NCI-H748 (cell line): Measurements from ENCODE around the gene DNAJB6.

Experiments
- DNase-seq: peaks from one replicate; lab custom pipeline; 2025; ENCODE audit not compliant: unreplicated experiment; lab: John Stamatoyannopoulos, UW

DNAJB6 gene

DNA sequence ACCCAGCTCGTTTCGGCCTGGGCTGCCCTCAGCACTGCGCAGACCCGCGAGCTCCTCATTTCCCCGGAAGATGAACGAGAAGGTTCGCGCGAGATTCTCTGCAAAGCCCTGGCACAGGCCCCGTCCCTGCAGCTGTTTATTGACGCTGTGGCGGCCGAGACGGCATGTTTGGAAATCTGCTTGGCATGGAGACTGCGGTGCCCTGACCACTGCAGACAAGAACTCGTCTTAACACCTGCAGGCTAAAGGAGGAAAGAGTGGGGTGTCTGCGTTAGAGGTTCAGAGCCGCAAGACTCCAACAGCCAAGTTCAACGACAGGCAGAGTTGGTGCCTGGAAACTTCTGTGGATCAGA lies 125.6 kb downstream of the DNAJB6 start:
- peak; percentile 48 for DNase-seq

GRCh38 chr7:157462840-157463239 lies 126.0 kb downstream of the DNAJB6 start:
- no peak for DNase-seq

DNA sequence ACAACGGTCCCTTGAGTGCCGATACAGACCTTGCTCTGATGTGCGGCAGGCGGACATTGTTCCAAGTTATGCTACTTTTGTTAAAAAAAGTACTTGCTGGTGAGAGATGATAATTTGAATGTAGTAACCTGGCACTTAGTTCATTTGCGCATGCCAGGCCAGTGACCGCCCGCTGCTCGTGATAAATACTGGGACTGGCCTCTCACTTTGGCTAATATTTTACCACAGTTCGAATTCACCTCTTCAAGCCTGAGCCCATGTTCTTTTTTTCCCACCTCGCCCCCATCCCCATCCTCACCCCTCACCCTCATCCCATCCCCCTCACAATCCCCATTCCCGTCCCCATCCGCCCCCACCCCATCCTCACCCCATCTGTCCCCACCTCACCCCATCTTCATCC lies 126.4 kb downstream of the DNAJB6 start:
- DNase-seq, result no peak

- DNase-seq, result peak; percentile 26
Measured at GRCh38 chr7:157464111-157464970, 127.5 kb downstream of the DNAJB6 start.

- no peak for DNase-seq
Measured at GRCh38 chr7:157464971-157465886, 128.4 kb downstream of the DNAJB6 start.

DNA sequence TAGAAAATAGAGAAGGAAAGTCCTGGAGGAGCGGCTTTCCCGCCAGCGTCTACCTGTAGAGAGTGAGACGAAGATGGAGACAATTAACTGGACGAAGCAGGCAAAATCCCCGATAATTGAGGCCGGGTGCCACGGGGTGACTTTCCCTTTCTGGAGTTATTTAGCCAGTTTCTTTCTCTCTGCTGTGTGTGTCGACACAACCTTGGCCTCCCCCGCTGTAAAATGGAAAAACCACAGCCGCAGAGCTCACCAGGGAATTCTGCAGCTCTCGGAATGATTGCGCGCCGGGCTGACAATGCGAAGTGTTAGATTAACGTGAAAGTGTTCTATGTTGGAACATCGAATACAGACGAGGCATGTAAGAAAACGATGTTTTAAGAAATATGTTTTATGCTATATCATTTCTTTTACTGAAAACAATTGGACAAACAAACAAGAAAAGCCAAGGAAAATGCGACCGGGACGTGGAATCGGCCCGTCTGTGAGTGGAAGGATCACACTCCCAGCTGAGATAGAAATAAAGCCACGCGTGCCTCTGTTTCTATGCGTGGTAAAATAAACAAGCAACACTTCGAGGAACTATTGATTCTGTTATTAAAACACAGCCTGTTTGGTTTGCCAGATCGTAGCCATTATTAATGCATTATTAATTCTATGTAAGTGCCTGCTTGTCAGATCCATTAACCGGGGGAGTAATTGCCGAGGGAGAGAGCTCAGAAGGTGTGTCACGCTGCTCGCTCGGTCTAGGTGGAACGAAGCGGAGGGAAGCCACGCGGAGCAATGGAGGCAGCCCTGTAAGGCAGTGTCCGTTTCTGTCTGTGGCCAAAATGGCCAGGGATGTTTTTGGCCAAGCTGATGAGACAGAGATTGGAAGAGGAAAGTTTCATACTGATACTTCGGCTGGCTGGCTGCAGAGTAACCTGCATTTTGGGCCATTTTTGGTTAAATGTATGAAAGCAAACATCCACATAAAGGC lies 129.4 kb downstream of the DNAJB6 start:
- no peak for DNase-seq

DNA sequence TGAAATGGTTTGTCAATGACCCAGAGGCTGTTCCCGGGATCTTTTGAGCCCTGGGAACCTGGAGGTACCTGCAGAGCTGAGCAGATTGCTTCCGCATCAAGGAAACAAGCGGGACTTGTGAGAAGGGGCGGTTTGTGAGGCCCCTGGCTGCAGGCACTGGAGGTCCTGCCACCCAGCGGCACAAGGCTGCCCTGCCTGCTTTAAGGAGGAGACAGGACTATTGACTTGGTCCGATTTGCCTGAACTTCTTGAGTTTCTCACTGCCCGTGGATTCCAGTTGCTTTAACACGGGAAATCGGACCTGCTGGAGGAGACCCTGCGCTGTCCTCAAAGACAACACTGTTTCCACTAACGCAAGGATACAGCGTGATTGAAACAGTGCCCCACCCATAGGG lies 130.1 kb downstream of the DNAJB6 start:
- no peak for DNase-seq
